Upper lobe of left lung (tissue), 6 donors: Measurements from ENCODE around the gene CDH13. TPM values are rescaled to one million over a fixed set of nuclear protein-coding genes. Genes with fewer than 3 reads are reported as not detected.
A peak's percentile ranks its signal among the peaks of the same experiment; 100 is the strongest.

ENCODE experiments used
- ATAC-seq, 2 donors: fragments of 200-7000 bp; cut with Tn5 transposase; one replicate each; pipeline ENCODE4 v1.9.1; 2022; ENCODE audit warnings: mild to moderate bottlenecking in 2 of 2, moderate library complexity in 2 of 2; ENCODE audit not compliant: low FRiP score in 2 of 2
- DNase-seq, 2 donors: peaks; one replicate each; pipeline ENCODE4 v3.0.0-alpha.2; 2019 to 2020
- H3K27ac ChIP-seq, 4 donors: fragments of 200-600 bp; sonication (generic); one replicate each; pipeline ENCODE4 v1.5.1; 2016 to 2019
- H3K27me3 ChIP-seq, 4 donors: fragments of 200-600 bp; sonication (generic); one replicate each; pipeline ENCODE4 v1.5.1; 2017 to 2019
- H3K36me3 ChIP-seq, 4 donors: fragments of 200-600 bp; sonication (generic); one replicate each; pipeline ENCODE4 v1.5.1; 2016 to 2019
- H3K4me1 ChIP-seq, 4 donors: fragments of 200-600 bp; sonication (generic); one replicate each; pipeline ENCODE4 v1.5.1; 2018 to 2019
- H3K4me3 ChIP-seq, 4 donors: fragments of 200-600 bp; sonication (generic); one replicate each; pipeline ENCODE4 v1.5.1; 2017 to 2019; ENCODE audit warnings: mild to moderate bottlenecking in 2 of 4, moderate library complexity in 1 of 4
- H3K9me3 ChIP-seq, 4 donors: fragments of 200-600 bp; sonication (generic); one replicate each; pipeline ENCODE4 v1.5.1; 2018 to 2019
- EP300 ChIP-seq, 4 donors: sonication (generic); formaldehyde crosslinking; IDR thresholded peaks; one replicate each; pipeline ENCODE4 v1.5.1; 2017; ENCODE audit warnings: antibody characterized with exemption in 4 of 4, control low read depth in 2 of 4
- POLR2A ChIP-seq, 4 donors: fragments of 450-650 bp; IDR thresholded peaks; one replicate each; pipeline ENCODE4 v1.5.1; 2016 to 2017; ENCODE audit warnings: antibody characterized with exemption in 4 of 4, mild to moderate bottlenecking in 2 of 4
- POLR2AphosphoS5 ChIP-seq, 2 donors: sonication (generic); formaldehyde crosslinking; IDR thresholded peaks; one replicate each; pipeline ENCODE4 v1.5.1; 2017; ENCODE audit warnings: antibody characterized with exemption in 2 of 2
- WGBS, 2 donors: methylation state at CpG; one replicate each; pipeline ENCODE4 v1.1.5; 2017 to 2018; 5-methylcytosine and 5-hydroxymethylcytosine counted together
- total RNA-seq, 6 donors: library from RNA; depleted of rRNA in 4 of 6; stranded (reverse); fragments of >200 nt in 4 of 6; gene quantifications; one replicate each; pipeline versions ENCODE4 v1.1.0 to v1.2.1, GENCODE V29; 2016 to 2021
- TF ChIP-seq, protein P1 (sequence below), 6 experiments: fragments of 450-650 bp in 4 of 6; fragments of 200-600 bp in 2 of 6; sonication (generic) in 2 of 6; IDR thresholded peaks; one replicate each; pipeline ENCODE4 v1.5.1; 2016 to 2019; ENCODE audit warnings: antibody characterized with exemption in 6 of 6
- donor health status: DM: no; HTN: no; CAD: no; lungs with moderate emphysema.
- donor health status: DM: no; HTN: yes; CAD: no; lungs with severe emphysema.

Gene CDH13
- total RNA-seq, 6 donors from 2014 or later, result 11.3 to 39.8 (median 19.9) TPM

DNA sequence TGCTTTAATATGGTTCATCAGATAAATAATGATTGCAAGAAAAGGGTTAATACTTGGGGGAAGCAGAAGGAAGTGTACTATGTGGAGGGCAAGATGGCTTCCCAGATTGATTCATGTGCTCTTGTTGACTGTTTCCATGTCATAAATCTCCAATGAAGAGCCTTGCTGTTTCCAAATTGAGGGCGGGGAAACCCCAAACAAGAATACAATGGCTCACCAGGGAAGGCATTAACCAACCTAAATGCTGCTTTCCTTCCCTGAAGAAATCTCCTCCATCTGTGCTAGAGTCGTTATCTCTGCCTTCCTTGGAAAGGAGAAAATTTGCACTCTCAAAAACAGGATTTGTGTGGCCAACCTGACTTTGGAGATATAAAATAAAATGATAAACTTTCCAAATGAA lies 28.0 kb upstream of the CDH13 start:
- Histone ChIP-seq H3K36me3 (no peaks in the 10 kb centered on the region), H3K9me3 (no peaks in the 10 kb centered on the region), H3K4me1 (no peaks in the 10 kb centered on the region), H3K27me3 (no peaks in the 10 kb centered on the region), H3K4me3 (no peak overlapping the region), H3K27ac (no peak overlapping the region)
- no peak for ATAC-seq
- no peak for TF ChIP-seq EP300 (IDR thresholded peaks at IDR 0.05)
- TF ChIP-seq, protein P1, sequence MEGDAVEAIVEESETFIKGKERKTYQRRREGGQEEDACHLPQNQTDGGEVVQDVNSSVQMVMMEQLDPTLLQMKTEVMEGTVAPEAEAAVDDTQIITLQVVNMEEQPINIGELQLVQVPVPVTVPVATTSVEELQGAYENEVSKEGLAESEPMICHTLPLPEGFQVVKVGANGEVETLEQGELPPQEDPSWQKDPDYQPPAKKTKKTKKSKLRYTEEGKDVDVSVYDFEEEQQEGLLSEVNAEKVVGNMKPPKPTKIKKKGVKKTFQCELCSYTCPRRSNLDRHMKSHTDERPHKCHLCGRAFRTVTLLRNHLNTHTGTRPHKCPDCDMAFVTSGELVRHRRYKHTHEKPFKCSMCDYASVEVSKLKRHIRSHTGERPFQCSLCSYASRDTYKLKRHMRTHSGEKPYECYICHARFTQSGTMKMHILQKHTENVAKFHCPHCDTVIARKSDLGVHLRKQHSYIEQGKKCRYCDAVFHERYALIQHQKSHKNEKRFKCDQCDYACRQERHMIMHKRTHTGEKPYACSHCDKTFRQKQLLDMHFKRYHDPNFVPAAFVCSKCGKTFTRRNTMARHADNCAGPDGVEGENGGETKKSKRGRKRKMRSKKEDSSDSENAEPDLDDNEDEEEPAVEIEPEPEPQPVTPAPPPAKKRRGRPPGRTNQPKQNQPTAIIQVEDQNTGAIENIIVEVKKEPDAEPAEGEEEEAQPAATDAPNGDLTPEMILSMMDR (IDR thresholded peaks at IDR 0.05), result no peak
- TF ChIP-seq POLR2A (IDR thresholded peaks at IDR 0.05), result no peak
- no peak for TF ChIP-seq POLR2AphosphoS5 (IDR thresholded peaks at IDR 0.05)
- 31 to 44% methylated on average over 2 of the region's 2 CpGs for WGBS, 2 donors
- no peak for DNase-seq

- TF ChIP-seq EP300 (IDR thresholded peaks at IDR 0.05) (no peak), POLR2A (IDR thresholded peaks at IDR 0.05) (no peak), POLR2AphosphoS5 (IDR thresholded peaks at IDR 0.05) (no peak)
- TF ChIP-seq, protein P1 (IDR thresholded peaks at IDR 0.05), result no peak
- H3K4me3 ChIP-seq, result no peak overlapping the region
- DNase-seq (no peak), ATAC-seq (no peak)
- H3K36me3 ChIP-seq, result no peaks in the 10 kb centered on the region
- 71 to 88% methylated on average over 3 to 7 of the region's 7 CpGs for WGBS, 2 donors
- H3K4me1 ChIP-seq, result no peaks in the 10 kb centered on the region
- H3K9me3 ChIP-seq, result no peaks in the 10 kb centered on the region
- H3K27ac ChIP-seq, result no peak overlapping the region
- H3K27me3 ChIP-seq, result no peaks in the 10 kb centered on the region
Measured at GRCh38 chr16:82601989-82602640, 24.7 kb upstream of the CDH13 start.

GRCh38 chr16:82603784-82604411 lies 22.9 kb upstream of the CDH13 start:
- no peaks in the 10 kb centered on the region for H3K4me1 ChIP-seq
- peak in 1 of 2 donors; percentile 52 for ATAC-seq
- H3K36me3 ChIP-seq, result no peaks in the 10 kb centered on the region
- no peaks in the 10 kb centered on the region for H3K27me3 ChIP-seq
- DNase-seq, result no peak
- no peak overlapping the region for H3K27ac ChIP-seq
- no peak overlapping the region for H3K4me3 ChIP-seq
- no peaks in the 10 kb centered on the region for H3K9me3 ChIP-seq
- TF ChIP-seq, protein P1 (IDR thresholded peaks at IDR 0.05), result peak in 5 of 6 experiments; percentile 28 to 49 (median 40)
- TF ChIP-seq POLR2AphosphoS5 (IDR thresholded peaks at IDR 0.05) (no peak), POLR2A (IDR thresholded peaks at IDR 0.05) (no peak), EP300 (IDR thresholded peaks at IDR 0.05) (no peak)
- 30 to 33% methylated on average over 4 to 5 of the region's 5 CpGs for WGBS, 2 donors

DNA sequence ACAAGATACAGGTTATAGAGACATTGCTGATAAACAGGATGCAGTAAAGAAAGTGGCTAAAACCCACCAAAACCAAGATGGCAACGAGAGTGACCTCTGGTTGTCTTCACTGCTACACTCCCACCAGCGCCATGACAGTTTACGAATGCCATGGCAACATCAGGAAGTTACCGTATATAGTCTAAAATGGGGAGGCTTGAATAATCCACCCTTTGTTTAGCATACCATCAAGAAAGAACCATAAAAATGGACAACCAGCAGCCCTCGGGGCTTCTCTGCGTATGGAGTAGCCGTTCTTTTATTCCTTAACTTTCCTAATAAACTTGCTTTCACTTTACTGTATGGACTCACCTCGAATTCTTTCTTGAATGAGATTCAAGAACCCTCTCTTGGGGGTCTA lies 21.7 kb upstream of the CDH13 start:
- no peak overlapping the region for H3K27ac ChIP-seq

More for the DNA sequence above, 21.7 kb upstream of the CDH13 start:
- TF ChIP-seq POLR2A (IDR thresholded peaks at IDR 0.05) (no peak), EP300 (IDR thresholded peaks at IDR 0.05) (no peak), POLR2AphosphoS5 (IDR thresholded peaks at IDR 0.05) (no peak)
- TF ChIP-seq, protein P1 (IDR thresholded peaks at IDR 0.05), result no peak
- no peaks in the 10 kb centered on the region for H3K4me1 ChIP-seq
- no peaks in the 10 kb centered on the region for H3K27me3 ChIP-seq
- H3K36me3 ChIP-seq, result no peaks in the 10 kb centered on the region
- H3K4me3 ChIP-seq, result no peak overlapping the region
- DNase-seq (no peak), ATAC-seq (no peak)
- H3K9me3 ChIP-seq, result no peaks in the 10 kb centered on the region
- WGBS, 2 donors, result 89 to 90% methylated on average over 8 of the region's 8 CpGs
